ENCODE results near the gene OLIG1.

The OLIG1 gene

DNA sequence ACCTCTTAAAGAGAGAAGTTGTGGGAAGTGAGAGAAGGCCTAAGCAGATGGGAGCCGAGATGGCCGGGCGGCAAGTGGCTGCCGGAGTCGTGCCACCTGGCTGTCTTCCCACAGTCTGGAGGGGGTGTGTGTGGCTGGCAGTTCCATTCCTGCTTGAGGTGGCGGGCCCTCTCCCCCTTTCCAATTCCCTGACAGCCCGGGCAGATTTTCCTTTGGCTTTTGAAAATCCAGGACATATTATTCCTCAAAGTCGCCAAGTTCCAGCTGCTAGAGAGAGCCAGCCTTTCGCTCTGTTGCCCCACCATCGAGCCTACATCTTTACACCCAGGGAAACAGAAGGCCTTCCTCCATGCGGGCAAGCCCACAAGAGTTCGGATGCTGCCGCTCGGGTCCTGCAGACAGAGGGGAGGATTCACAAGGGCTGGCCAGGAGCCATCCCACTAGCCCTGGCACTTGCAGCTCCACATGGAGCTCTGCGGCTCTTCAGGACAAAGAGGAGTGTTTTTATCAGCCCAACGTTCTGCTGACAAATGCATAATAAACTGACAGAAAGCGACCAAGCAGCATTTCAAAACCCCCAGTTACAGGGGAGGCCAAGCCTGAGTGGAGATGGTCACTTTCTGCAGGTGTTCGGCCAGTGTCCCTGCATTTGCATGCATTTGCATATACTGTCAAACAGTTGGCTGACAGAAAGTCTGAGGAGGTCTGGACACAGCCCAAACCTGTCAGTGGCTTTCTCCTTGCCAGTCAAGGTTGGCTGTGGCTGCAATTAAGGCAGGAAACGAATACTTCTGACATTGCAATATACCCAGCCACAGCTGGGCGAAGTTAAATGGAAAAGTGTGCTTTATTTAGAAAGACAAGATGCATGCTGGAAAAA, 45.9 kb downstream of the OLIG1 start:
- Mint-ChIP-seq H3K4me3 (no peak overlapping the region), H3K27ac (no peak overlapping the region), H3K4me1 (peaks cover 48% of the 10 kb centered on the region), H3K27me3 (ENCODE audit: low read depth, poor library complexity) (peaks cover 85% of the 10 kb centered on the region), H3K9me3 (no peaks in the 10 kb centered on the region), H3K36me3 (ENCODE audit: low read depth) (no peaks in the 10 kb centered on the region)
- TF ChIP-seq, protein P1, sequence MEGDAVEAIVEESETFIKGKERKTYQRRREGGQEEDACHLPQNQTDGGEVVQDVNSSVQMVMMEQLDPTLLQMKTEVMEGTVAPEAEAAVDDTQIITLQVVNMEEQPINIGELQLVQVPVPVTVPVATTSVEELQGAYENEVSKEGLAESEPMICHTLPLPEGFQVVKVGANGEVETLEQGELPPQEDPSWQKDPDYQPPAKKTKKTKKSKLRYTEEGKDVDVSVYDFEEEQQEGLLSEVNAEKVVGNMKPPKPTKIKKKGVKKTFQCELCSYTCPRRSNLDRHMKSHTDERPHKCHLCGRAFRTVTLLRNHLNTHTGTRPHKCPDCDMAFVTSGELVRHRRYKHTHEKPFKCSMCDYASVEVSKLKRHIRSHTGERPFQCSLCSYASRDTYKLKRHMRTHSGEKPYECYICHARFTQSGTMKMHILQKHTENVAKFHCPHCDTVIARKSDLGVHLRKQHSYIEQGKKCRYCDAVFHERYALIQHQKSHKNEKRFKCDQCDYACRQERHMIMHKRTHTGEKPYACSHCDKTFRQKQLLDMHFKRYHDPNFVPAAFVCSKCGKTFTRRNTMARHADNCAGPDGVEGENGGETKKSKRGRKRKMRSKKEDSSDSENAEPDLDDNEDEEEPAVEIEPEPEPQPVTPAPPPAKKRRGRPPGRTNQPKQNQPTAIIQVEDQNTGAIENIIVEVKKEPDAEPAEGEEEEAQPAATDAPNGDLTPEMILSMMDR (IDR thresholded peaks at IDR 0.05): no peak
- DNase-seq: no peak

DNA sequence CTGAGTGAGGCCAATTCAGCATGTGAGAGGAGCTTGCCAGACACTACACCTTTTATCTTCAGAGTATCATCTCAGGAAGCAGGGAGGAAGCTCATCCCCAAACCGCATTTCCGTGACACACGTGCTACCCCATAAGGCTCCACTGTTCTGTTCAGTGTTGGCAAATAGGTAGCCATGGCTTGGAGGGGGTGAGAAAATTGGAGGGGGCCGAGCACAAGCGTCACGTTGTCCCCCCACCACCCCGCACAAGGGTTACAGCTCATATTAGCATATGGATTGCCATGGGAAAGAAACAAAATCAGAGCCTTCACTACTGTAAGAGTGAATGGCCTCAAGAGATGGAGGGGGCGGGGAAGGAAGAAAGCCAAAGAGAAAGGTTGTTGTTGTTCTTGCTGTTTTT, 46.7 kb downstream of the OLIG1 start:
- H3K27me3 Mint-ChIP-seq (ENCODE audit: low read depth, poor library complexity): peaks cover 77% of the 10 kb centered on the region
- TF ChIP-seq, protein P1 (IDR thresholded peaks at IDR 0.05): no peak
- H3K36me3 Mint-ChIP-seq (ENCODE audit: low read depth): no peaks in the 10 kb centered on the region
- DNase-seq: no peak
- H3K4me1 Mint-ChIP-seq: peaks cover 41% of the 10 kb centered on the region
- no peak overlapping the region for H3K4me3 Mint-ChIP-seq
- H3K9me3 Mint-ChIP-seq: no peaks in the 10 kb centered on the region
- no peak overlapping the region for H3K27ac Mint-ChIP-seq

DNA sequence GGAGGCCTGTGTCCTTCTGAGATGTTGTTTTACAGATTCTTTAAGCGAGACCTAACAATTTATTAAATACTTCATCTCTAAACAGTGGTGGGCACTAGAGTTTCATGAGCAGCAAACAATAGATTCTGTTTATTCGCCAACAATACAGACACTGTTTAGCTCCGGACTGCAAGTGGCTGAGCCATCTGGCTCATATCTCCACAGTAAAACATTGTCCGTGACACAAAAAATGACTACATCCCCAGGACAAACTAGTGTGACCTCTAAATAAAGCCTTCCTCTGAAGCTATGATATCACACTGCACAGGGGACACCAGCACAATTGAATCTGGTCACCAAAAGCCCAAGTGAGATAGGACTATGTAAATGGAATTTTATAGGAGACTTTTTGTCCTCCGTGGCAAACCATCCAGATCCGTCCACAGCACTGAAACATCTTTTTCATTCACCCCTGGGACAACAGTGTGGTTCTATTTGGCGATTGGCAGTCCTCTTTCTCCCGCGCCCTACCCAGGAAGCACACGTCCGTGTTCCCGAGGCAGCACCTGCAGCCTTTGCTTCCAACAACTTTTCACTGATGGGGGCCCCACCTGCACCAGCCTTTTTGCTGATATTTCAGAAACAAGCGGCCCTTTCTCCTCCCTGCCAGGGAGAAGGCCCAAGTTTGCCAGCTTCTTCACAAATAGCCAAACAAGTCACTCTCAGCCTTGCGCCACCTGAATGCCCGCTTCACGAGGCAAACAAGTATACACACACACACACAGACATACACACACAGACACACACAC, 47.4 kb downstream of the OLIG1 start:
- peaks cover 73% of the 10 kb centered on the region for H3K27me3 Mint-ChIP-seq (ENCODE audit: low read depth, poor library complexity)
- peaks cover 41% of the 10 kb centered on the region for H3K4me1 Mint-ChIP-seq
- TF ChIP-seq, protein P1 (IDR thresholded peaks at IDR 0.05): no peak
- H3K36me3 Mint-ChIP-seq (ENCODE audit: low read depth): no peaks in the 10 kb centered on the region
- DNase-seq: no peak
- no peak overlapping the region for H3K4me3 Mint-ChIP-seq
- H3K9me3 Mint-ChIP-seq: no peaks in the 10 kb centered on the region
- H3K27ac Mint-ChIP-seq: no peak overlapping the region

Measured in nephron progenitor cell (in vitro differentiated cells).